ENCODE results near the gene CHFR. TPM values are rescaled to one million over a fixed set of nuclear protein-coding genes. Genes with fewer than 3 reads are reported as not detected.

Gene CHFR
- total and polyA plus RNA-seq, 4 donors = 7.0 to 23.4 (median 14.6) TPM

GRCh38 chr12:132918680-132919079 lies 31.3 kb upstream of the CHFR start:
- no peak overlapping the region for H3K27ac ChIP-seq (ENCODE audit: low read depth in 1 of 2, low read length in 2 of 2)
- no peak overlapping the region for H3K9ac ChIP-seq (ENCODE audit: low read depth in 1 of 2, low read length in 2 of 2)
- no peaks in the 10 kb centered on the region for H3K4me1 ChIP-seq (ENCODE audit: control insufficient read depth in 4 of 4, insufficient read depth in 4 of 4, low read length in 3 of 4)
- no peaks in the 10 kb centered on the region for H3K27me3 ChIP-seq (ENCODE audit: control insufficient read depth in 4 of 4, insufficient read depth in 4 of 4, low read length in 3 of 4)
- peaks cover 0 to 7% (median 0%) of the 10 kb centered on the region in 4 donors for H3K36me3 ChIP-seq (ENCODE audit: control insufficient read depth in 4 of 4, insufficient read depth in 3 of 4, low read depth in 1 of 4, low read length in 3 of 4)
- peaks cover 43 to 86% (median 50%) of the 10 kb centered on the region in 4 donors for H3K9me3 ChIP-seq (ENCODE audit: control insufficient read depth in 4 of 4, low read length in 3 of 4)
- no peak for DNase-seq (ENCODE audit: low spot score)
- H3K4me3 ChIP-seq (ENCODE audit: low read depth in 1 of 3, low read length in 3 of 3) = peak overlapping the region in 2 of 3 donors; percentile 3 to 56
- TF ChIP-seq CTCF (IDR thresholded peaks at IDR 0.05; ENCODE audit: low read depth, low read length, missing input control) = no peak
- no peak for TF ChIP-seq RXRA (IDR thresholded peaks at IDR 0.05)
- no peak for TF ChIP-seq JUND (IDR thresholded peaks at IDR 0.05)
- no peak for TF ChIP-seq FOXA1 (IDR thresholded peaks at IDR 0.05)
- TF ChIP-seq TAF1 (conservative IDR thresholded peaks at IDR 0.05) = no peak
- no peak for TF ChIP-seq SP1 (IDR thresholded peaks at IDR 0.05)
- no peak for TF ChIP-seq MAX (IDR thresholded peaks at IDR 0.05)
- no peak for TF ChIP-seq FOXA2 (IDR thresholded peaks at IDR 0.05)
- no peak for TF ChIP-seq YY1 (IDR thresholded peaks at IDR 0.05)
- TF ChIP-seq HNF4A (conservative IDR thresholded peaks at IDR 0.05) = no peak
- TF ChIP-seq RAD21 (IDR thresholded peaks at IDR 0.05) = no peak
- TF ChIP-seq GABPA (IDR thresholded peaks at IDR 0.05 in 1 of 2, conservative IDR thresholded peaks at IDR 0.05 in 1 of 2) = no peak
- TF ChIP-seq HNF4G (IDR thresholded peaks at IDR 0.05) = no peak
- no peak for TF ChIP-seq NR2F2 (IDR thresholded peaks at IDR 0.05)
- TF ChIP-seq ZBTB33 (IDR thresholded peaks at IDR 0.05) = no peak
- TF ChIP-seq EGR1 (IDR thresholded peaks at IDR 0.05; ENCODE audit: low read depth in 2 of 2) = no peak
- WGBS = 96% methylated on average over 6 of the region's 6 CpGs

GRCh38 chr12:132909030-132909368 lies 21.6 kb upstream of the CHFR start:
- H3K9ac ChIP-seq (ENCODE audit: low read depth in 1 of 2, low read length in 2 of 2) = no peak overlapping the region
- TF ChIP-seq HNF4A (conservative IDR thresholded peaks at IDR 0.05) (no peak), EGR1 (IDR thresholded peaks at IDR 0.05; ENCODE audit: low read depth in 2 of 2) (no peak), TAF1 (conservative IDR thresholded peaks at IDR 0.05) (no peak), FOXA1 (IDR thresholded peaks at IDR 0.05) (no peak), SP1 (IDR thresholded peaks at IDR 0.05) (no peak), YY1 (IDR thresholded peaks at IDR 0.05) (no peak), ATF3 (IDR thresholded peaks at IDR 0.05) (no peak), GABPA (IDR thresholded peaks at IDR 0.05 in 1 of 2, conservative IDR thresholded peaks at IDR 0.05 in 1 of 2) (no peak), CTCF (IDR thresholded peaks at IDR 0.05; ENCODE audit: low read depth, low read length, missing input control) (no peak), MAX (IDR thresholded peaks at IDR 0.05) (no peak), ZBTB33 (IDR thresholded peaks at IDR 0.05) (no peak), JUND (IDR thresholded peaks at IDR 0.05) (no peak), FOXA2 (IDR thresholded peaks at IDR 0.05) (no peak), REST (IDR thresholded peaks at IDR 0.05) (no peak), RXRA (IDR thresholded peaks at IDR 0.05) (no peak), RAD21 (IDR thresholded peaks at IDR 0.05) (no peak), NR2F2 (IDR thresholded peaks at IDR 0.05) (no peak), HNF4G (IDR thresholded peaks at IDR 0.05) (no peak)

More at GRCh38 chr12:132909030-132909368, 21.6 kb upstream of the CHFR start:
- H3K27ac ChIP-seq (ENCODE audit: low read depth in 1 of 2, low read length in 2 of 2) = peak overlapping the region; percentile 54 to 57
- H3K4me3 ChIP-seq (ENCODE audit: low read depth in 1 of 3, low read length in 3 of 3) = peak overlapping the region; percentile 35 to 63 (median 53)
- peaks cover 20 to 64% (median 41%) of the 10 kb centered on the region in 4 donors for H3K9me3 ChIP-seq (ENCODE audit: control insufficient read depth in 4 of 4, low read length in 3 of 4)
- H3K36me3 ChIP-seq (ENCODE audit: control insufficient read depth in 4 of 4, insufficient read depth in 3 of 4, low read depth in 1 of 4, low read length in 3 of 4) = peaks cover 0 to 2% (median 0%) of the 10 kb centered on the region in 4 donors
- whole genome bisulfite sequencing = 3% methylated on average over 22 of the region's 22 CpGs
- H3K4me1 ChIP-seq (ENCODE audit: control insufficient read depth in 4 of 4, insufficient read depth in 4 of 4, low read length in 3 of 4) = no peaks in the 10 kb centered on the region
- DNase-seq (ENCODE audit: low spot score) = no peak
- H3K27me3 ChIP-seq (ENCODE audit: control insufficient read depth in 4 of 4, insufficient read depth in 4 of 4, low read length in 3 of 4) = peaks cover 0 to 4% (median 0%) of the 10 kb centered on the region in 4 donors
